Esophagus muscularis mucosa (tissue), 4 donors: ENCODE measurements around the gene MYH11.
"Not testable (repeated sequence)": the region's sequence is repeated elsewhere in the genome, so short reads cannot be mapped to it uniquely, and the experiment has no call there.

ENCODE experiments used
- EP300 ChIP-seq: sonication (generic); formaldehyde crosslinking; IDR thresholded peaks from one replicate; pipeline ENCODE4 v1.6.1; 2017; ENCODE audit warnings: antibody characterized with exemption
- POLR2A ChIP-seq: fragments of 450-650 bp; IDR thresholded peaks from one replicate; pipeline ENCODE4 v1.6.1; 2017; ENCODE audit warnings: antibody characterized with exemption, moderate library complexity, mild to moderate bottlenecking, low read depth
- POLR2AphosphoS5 ChIP-seq, 2 donors: sonication (generic); formaldehyde crosslinking; IDR thresholded peaks; one replicate each; pipeline ENCODE4 v1.6.1; 2017; ENCODE audit warnings: antibody characterized with exemption in 2 of 2
- TF ChIP-seq, protein P1 (sequence below), 3 experiments: fragments of 200-600 bp in 2 of 3; fragments of 450-650 bp in 1 of 3; sonication (generic) in 2 of 3; IDR thresholded peaks; one replicate each; pipeline ENCODE4 v1.5.1; 2017 to 2019; ENCODE audit warnings: antibody characterized with exemption in 3 of 3, mild to moderate bottlenecking in 2 of 3, moderate library complexity in 1 of 3

DNA sequence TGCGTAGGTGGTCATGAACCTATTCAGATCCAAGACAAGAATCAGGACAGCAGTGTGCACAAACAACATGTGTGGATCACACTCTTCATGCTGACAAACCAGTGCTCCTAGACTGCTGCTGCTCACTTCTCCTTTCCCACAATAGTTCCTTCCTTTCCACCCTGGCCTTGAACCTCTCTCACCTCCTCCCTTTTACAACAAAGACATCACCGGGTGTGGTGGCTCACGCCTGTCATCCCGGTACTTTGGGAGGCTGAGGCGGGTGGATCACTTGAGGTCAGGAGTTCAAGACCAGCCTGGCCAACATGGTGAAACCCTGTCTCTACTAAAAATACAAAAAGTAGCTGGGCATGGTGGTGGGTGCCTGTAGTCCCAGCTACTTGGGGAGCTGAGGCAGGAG lies 67.0 kb downstream of the MYH11 start:
- TF ChIP-seq, protein P1, sequence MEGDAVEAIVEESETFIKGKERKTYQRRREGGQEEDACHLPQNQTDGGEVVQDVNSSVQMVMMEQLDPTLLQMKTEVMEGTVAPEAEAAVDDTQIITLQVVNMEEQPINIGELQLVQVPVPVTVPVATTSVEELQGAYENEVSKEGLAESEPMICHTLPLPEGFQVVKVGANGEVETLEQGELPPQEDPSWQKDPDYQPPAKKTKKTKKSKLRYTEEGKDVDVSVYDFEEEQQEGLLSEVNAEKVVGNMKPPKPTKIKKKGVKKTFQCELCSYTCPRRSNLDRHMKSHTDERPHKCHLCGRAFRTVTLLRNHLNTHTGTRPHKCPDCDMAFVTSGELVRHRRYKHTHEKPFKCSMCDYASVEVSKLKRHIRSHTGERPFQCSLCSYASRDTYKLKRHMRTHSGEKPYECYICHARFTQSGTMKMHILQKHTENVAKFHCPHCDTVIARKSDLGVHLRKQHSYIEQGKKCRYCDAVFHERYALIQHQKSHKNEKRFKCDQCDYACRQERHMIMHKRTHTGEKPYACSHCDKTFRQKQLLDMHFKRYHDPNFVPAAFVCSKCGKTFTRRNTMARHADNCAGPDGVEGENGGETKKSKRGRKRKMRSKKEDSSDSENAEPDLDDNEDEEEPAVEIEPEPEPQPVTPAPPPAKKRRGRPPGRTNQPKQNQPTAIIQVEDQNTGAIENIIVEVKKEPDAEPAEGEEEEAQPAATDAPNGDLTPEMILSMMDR (IDR thresholded peaks at IDR 0.05): not testable (repeated sequence)
- TF ChIP-seq POLR2A, EP300: not testable (repeated sequence)
- TF ChIP-seq POLR2AphosphoS5 (IDR thresholded peaks at IDR 0.05): peak in 1 of 2 donors; percentile 59
